Activated T-cell treated with anti-CD3 and anti-CD28 coated beads for 48 hours (primary cell): ENCODE results near the gene E2F6.

Experiments used
- DNase-seq: peaks from one replicate; pipeline ENCODE4 v3.0.0-alpha.2; 2020; ENCODE audit warnings: low read depth

The E2F6 gene

GRCh38 chr2:11456251-11456650 lies 9.7 kb downstream of the E2F6 start:
- DNase-seq, result no peak

GRCh38 chr2:11454824-11455223 lies 11.1 kb downstream of the E2F6 start:
- no peak for DNase-seq

GRCh38 chr2:11450791-11451190 lies 15.2 kb downstream of the E2F6 start:
- no peak for DNase-seq

GRCh38 chr2:11446733-11447248 lies 19.2 kb downstream of the E2F6 start:
- DNase-seq, result peak; percentile 13

- DNase-seq, result no peak
Observed at GRCh38 chr2:11444737-11445136, 21.2 kb downstream of the E2F6 start.

- DNase-seq, result no peak
Observed at GRCh38 chr2:11438555-11439080, 27.3 kb downstream of the E2F6 start.

GRCh38 chr2:11437602-11438001 lies 28.4 kb downstream of the E2F6 start:
- DNase-seq, result no peak

- DNase-seq, result no peak
Observed at GRCh38 chr2:11435036-11435435, 30.9 kb downstream of the E2F6 start.

- no peak for DNase-seq
Observed at GRCh38 chr2:11434443-11434842, 31.5 kb downstream of the E2F6 start.

GRCh38 chr2:11433822-11434221 lies 32.1 kb downstream of the E2F6 start:
- DNase-seq, result no peak

GRCh38 chr2:11430729-11431128 lies 35.2 kb downstream of the E2F6 start:
- no peak for DNase-seq

GRCh38 chr2:11427224-11427623 lies 38.7 kb downstream of the E2F6 start:
- no peak for DNase-seq

GRCh38 chr2:11422901-11423435 lies 43.0 kb downstream of the E2F6 start:
- DNase-seq, result no peak

GRCh38 chr2:11422491-11422865 lies 43.5 kb downstream of the E2F6 start:
- DNase-seq, result no peak

GRCh38 chr2:11421863-11422490 lies 44.0 kb downstream of the E2F6 start:
- DNase-seq, result no peak

GRCh38 chr2:11420671-11421070 lies 45.3 kb downstream of the E2F6 start:
- DNase-seq, result no peak

GRCh38 chr2:11420190-11420589 lies 45.8 kb downstream of the E2F6 start:
- no peak for DNase-seq

- DNase-seq, result no peak
Observed at GRCh38 chr2:11419781-11420180, 46.2 kb downstream of the E2F6 start.

- DNase-seq, result no peak
Observed at GRCh38 chr2:11417946-11418585, 47.9 kb downstream of the E2F6 start.

GRCh38 chr2:11416931-11417330 lies 49.0 kb downstream of the E2F6 start:
- DNase-seq, result no peak

GRCh38 chr2:11416186-11416585 lies 49.8 kb downstream of the E2F6 start:
- DNase-seq, result no peak

GRCh38 chr2:11414372-11415124 lies 51.4 kb downstream of the E2F6 start:
- no peak for DNase-seq

- no peak for DNase-seq
Observed at GRCh38 chr2:11412449-11412810, 53.5 kb downstream of the E2F6 start.
